SH-SY5Y (cell line): ENCODE measurements around the gene HOXB6.

Source experiments
- GATA2 ChIP-seq: IDR thresholded peaks from 2 replicates; pipeline ENCODE4 v1.6.1; 2011; ENCODE audit warnings: mild to moderate bottlenecking, low read depth, low read length
- GATA3 ChIP-seq: IDR thresholded peaks from 2 replicates; pipeline ENCODE4 v1.6.1; 2011; ENCODE audit warnings: low read depth, mild to moderate bottlenecking, low read length, moderate library complexity

HOXB6 gene

GRCh38 chr17:48612854-48613691, 8.3 kb upstream of the HOXB6 start:
- TF ChIP-seq GATA3 (no peak), GATA2 (no peak)

- TF ChIP-seq GATA3 (no peak), GATA2 (no peak)
Observed at GRCh38 chr17:48612456-48612853, 7.7 kb upstream of the HOXB6 start.

DNA sequence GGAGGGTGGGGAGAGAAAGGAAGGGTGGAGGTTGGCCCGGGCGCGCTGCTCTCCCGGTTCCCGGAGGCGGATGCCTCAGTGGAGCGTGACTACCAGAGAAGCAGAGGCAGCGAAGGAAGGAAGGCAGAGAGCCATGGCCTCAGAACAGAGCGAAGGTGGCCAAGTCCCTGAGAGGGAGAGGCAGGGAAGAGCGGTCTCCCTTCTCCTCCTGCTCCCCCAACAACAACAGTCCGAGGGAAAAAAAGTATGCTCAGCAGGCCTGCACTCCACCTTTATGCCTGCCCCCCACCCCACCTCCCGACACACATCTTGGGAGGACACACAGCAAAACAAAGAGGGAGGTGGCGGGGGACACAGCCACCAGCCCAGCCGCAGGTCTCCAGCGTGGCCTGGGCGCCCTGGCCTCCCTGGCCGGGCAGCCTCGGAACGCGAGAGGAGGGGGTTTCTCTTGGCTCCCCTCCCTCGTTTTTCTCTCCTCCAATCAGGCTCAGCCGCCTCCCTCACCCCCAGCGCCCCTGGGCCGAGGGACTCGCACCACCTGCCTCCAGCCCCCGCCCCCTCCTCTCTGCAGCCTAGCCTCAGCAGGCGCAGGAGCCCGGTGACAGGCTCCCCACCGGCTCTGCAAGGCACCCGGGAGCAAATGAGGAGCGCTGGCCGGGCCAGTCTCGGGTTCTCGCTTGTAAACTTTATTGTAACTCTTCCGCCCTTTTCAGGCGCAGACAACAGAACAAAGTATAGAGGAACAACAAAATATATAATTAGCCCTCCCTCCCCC, 7.1 kb upstream of the HOXB6 start:
- TF ChIP-seq GATA2 (no peak), GATA3 (no peak)

DNA sequence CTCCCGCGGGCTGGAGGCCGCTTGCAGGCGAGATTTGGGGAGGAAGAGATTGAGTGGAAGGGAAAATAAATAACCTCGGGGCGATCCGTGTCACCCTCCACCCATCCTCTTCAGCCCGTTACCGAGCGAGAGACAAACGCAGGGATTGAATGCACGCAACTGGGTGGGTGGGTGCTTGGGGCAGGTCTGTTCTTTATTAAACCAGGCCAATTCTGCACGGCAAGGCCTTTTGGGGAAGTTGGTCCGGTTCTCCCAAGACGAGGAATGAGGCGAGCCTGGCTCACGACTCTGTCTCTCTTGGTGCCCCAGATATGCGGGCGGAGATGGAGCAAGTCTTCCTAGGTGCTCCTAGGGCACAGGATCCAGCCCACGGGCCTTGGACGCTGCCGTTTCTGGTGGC, 6.4 kb upstream of the HOXB6 start:
- TF ChIP-seq GATA2 (no peak), GATA3 (no peak)

DNA sequence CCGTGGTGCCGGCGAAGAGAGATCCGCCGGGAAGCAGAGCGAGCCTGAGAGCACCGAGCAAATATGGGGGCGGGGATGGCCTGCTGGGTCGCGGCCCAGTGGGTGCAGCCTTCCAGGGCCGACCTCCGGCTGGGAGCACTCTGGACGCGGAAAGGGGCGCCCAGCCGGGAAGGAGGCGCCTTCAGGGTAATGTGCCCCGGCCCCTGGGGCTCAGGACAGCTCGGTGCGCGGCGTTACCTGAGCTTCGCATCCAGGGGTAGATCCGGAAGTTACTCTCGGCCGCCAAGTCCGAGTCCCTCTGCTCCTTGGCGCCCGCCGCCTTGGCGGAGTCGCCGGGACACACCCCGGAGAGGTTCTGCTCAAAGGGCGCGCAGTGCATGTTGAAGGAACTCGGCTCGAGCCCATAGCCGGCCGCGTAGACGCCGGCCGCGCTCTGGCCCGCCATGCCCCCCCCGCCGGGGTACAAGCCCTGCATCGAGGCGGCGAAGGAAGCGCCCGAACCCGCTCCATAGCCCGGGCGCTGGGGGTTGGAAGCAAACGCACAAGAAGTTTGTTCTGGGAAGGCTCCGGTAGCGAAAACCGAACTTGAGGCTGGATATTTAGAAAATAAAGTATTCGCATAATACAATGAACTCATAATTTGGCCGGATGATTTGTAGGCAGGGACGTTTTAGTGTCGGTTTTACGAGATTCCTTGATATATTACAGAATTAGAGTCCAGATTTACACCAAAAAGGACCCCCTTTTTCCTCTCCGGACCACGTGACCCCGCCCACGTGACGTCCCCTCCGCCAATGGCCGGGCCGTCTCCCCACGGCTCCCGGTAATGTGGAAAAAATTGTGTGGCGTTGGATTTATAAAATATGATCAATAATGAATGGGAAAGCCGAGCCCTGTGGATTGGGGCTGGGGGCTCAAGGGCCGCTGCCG, 5.8 kb upstream of the HOXB6 start, which contains the start of gene HOXB7:
Gene HOXB7, minus strand, starts transcription at position 736 of the 930 bp plus-strand sequence. Its CDS starts 99 bp downstream, at position 637.
- TF ChIP-seq GATA2, result no peak
- TF ChIP-seq GATA3, result no peak

GRCh38 chr17:48609759-48610281, 5.0 kb upstream of the HOXB6 start:
- TF ChIP-seq GATA2, result no peak
- no peak for TF ChIP-seq GATA3

- TF ChIP-seq GATA3, result no peak
- no peak for TF ChIP-seq GATA2
Observed at GRCh38 chr17:48609033-48609432, 4.2 kb upstream of the HOXB6 start.

DNA sequence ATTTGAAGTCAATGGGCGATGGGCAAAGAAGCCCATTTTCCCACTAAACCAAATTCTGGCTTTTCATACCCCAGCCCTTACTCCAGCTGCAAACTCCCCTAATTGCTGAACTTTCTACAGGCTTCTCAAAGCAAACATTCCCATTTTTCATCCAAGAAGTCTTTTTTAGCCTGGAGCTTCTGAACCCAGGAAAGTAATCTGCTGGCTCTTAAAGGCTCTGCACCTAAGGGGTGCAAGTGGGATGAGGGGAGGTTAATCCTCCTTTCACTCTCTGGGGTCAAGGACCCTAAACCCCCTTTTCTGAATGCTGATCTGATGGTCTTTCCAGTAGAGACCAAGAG, 3.7 kb upstream of the HOXB6 start:
- TF ChIP-seq GATA3 (no peak), GATA2 (no peak)

DNA sequence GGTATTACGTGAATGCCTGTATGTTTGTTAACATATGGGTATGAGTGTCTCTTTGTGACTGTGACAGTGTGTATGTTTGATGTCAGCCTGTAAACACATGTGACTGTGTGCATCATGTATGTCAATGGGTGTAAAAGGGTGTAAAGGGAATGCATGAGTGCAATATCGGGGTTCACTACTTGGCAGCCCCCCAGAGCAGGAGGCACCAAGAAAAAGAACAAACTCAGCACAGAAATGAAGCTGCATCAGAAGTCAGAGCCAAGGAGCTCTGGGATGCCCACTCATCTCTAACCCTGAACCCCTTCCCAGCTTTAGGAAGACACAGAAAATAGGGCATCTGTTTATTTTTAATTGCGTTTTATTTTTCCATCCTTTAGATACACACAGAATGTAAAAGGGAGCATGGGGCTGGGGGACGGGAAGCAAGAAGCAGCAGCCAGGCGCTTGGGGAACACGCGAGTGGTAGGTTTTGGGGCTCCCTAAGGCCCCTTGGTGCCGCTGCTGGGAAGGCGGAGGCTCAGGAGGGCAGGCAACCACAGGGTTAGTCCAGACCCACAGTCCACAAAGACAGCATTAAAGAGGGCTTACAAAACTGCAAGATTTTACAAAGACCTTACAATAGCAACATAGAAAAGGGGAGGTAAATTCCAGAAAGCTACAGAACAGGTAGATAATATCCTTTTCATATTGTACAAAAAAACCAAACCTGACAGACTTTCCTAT, 2.3 kb upstream of the HOXB6 start:
- TF ChIP-seq GATA3, result no peak
- no peak for TF ChIP-seq GATA2

- TF ChIP-seq GATA2 (no peak), GATA3 (no peak)
Observed at GRCh38 chr17:48605991-48606891, 1.5 kb upstream of the HOXB6 start.

DNA sequence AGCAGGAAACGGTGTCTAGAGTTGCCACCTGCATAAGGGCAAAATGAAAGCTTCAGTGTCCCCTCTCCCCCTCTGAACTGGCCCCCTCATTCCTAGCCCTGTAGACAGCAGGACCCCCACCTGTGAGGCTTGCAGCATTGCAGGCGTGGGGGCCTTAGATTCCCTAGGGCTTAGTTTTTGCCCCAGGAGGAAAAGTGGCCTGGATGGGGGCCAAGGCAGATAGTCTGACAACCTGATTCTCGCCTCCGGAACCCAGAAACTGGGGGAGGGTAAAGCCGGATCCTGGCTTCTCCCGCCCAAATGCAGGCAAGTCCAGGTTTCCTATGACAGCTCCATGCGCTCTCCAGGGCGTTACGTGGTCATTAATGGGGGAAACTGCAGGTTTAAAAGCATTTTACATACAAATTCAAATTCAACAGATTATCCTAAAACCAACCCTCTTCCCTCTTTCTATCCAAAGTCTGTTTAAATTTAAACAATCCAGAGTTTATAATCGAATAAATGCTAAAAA, 678 bp upstream of the HOXB6 start:
- TF ChIP-seq GATA3 (no peak), GATA2 (no peak)
